GM21619 (cell line): ENCODE results near the gene MRPL1.
"Not testable (repeated sequence)": the region's sequence is repeated elsewhere in the genome, so short reads cannot be mapped to it uniquely, and the experiment has no call there.

Experiments used
- ATAC-seq: cut with Tn5 transposase; IDR thresholded peaks from one replicate; pipeline ENCODE4 v1.9.1; 2021; ENCODE audit not compliant: unreplicated experiment

The MRPL1 gene

DNA sequence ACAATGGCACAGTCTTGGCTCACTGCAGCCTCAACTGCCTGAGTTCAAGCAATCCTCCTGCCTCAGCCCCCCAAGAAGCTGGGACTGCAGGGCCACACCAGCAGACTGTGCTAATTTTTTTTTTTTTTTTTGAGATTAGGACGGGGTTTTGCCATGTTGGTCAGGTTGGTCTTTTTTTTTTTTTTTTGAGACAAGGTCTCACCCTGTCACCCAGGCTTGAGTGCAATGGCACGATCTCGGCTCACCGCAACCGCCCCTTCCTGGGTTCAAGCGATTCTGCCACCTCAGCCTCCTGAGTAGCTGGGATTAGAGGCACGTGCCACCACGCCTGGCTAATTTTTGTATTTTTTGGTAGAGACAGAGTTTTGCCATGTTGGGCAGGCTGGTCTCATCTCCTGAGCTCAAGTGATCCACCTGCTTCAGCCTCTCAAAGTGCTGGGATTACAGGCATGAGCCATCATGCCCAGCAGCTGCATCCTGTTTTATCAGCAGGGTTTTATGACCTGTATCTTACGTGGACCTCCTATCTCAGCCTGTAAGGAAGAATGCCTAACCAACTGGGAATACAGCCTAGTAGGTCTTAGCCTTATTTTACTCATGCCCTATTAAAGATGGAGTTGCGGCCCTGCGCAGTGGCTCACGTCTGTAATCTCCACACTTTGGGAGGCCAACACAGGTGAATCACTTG is 13.2 kb upstream of the MRPL1 start:
- ATAC-seq = no peak

GRCh38 chr4:77852892-77853495 is 9.6 kb upstream of the MRPL1 start:
- ATAC-seq = peak; percentile 93

- no peak for ATAC-seq
Measured at GRCh38 chr4:77854431-77855111, 8.1 kb upstream of the MRPL1 start.

DNA sequence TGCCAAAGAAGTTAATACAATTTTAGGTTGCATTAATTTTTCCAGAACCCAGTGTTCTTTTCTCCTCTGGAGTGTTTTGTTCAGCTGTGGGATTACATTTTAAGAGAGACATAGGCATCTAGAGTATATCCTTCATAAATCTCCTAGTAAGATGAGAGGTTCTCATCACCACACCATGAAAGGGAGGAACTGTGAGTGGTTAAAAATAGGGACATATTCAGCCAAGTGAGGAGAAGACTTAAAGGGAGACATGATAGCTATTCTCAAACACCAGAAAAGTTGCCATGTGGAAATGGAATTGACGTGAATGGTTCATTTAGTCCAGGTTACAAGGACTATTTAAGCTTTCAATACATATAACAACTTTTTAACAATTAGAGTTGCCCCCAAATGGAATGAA is 6.5 kb upstream of the MRPL1 start:
- ATAC-seq = no peak

DNA sequence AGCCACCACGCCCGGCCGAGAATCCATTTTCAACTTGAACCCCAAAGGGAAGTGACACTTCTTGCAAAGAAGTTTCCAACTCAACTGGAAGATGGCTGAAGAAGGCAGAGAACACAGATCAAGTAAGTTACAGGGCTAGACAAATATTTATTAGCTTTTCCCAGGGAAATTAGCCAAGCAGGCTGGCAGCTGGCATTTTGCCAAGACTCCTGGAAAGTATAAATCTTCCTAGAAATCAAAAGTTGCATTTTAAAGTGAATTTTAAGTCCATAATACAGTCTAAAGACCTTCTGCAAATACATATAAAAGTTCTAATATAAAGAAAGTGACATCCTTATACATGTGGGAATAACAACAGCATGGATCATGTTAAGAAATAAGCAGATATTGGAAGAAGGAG is 3.4 kb upstream of the MRPL1 start:
- no peak for ATAC-seq

- ATAC-seq = no peak
Measured at GRCh38 chr4:77861495-77861894, 1.1 kb upstream of the MRPL1 start.

DNA sequence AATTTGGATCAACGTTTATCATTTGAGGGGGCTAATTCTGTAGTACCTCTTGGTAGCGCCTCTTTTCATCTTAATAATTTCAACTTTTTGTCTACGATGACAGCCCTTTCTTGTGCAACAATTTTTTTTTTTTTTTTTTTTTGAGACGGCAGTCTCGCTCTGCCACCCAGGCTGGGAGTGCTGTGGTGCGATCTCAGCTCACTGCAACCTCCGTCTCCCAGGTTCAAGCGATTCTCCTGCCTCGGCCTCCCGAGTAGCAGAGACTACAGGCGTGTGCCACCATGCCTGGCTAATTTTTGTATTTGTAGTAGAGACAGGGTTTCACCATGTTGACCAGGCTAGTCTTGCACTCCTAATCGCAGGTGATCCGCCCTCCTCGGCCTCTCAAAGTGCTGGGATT is 711 bp downstream of the MRPL1 start:
- not testable (repeated sequence) for ATAC-seq

GRCh38 chr4:77865259-77865658 is 2.6 kb downstream of the MRPL1 start:
- ATAC-seq = no peak

DNA sequence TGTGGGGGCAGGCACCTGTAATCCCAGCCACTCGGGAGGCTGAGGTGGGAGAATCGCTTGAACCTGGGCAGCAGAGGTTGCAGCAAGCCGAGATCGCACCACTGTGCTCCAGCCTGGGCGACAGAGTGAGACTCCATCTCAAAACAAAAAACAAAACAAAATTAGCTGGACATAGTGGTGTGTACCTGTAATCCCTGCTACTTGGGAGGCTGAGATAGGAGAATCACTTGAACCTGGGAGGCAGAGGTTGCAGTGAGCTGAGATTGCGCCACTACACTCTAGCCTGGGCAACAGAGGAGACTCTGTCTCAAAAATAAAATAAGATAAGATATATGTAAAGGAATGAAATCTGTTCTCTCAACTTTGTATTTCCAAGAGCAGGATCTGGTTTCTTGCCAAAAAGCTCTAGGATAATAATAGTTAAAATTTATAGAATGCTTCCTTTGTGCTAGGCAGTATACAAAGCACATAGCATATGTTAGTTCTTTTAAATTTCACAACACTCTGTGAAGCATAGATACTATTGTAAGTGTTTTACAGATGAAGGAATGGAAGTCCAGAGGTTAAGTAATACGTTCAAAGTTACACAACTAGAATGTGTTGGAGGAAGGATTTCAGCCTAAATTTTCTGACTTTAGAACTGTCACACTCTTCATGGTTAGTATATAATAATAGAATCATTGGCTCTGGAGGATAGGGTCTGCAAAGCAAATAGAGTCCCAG is 10.3 kb downstream of the MRPL1 start:
- ATAC-seq = no peak

GRCh38 chr4:77877167-77877566 is 14.5 kb downstream of the MRPL1 start:
- ATAC-seq = no peak

DNA sequence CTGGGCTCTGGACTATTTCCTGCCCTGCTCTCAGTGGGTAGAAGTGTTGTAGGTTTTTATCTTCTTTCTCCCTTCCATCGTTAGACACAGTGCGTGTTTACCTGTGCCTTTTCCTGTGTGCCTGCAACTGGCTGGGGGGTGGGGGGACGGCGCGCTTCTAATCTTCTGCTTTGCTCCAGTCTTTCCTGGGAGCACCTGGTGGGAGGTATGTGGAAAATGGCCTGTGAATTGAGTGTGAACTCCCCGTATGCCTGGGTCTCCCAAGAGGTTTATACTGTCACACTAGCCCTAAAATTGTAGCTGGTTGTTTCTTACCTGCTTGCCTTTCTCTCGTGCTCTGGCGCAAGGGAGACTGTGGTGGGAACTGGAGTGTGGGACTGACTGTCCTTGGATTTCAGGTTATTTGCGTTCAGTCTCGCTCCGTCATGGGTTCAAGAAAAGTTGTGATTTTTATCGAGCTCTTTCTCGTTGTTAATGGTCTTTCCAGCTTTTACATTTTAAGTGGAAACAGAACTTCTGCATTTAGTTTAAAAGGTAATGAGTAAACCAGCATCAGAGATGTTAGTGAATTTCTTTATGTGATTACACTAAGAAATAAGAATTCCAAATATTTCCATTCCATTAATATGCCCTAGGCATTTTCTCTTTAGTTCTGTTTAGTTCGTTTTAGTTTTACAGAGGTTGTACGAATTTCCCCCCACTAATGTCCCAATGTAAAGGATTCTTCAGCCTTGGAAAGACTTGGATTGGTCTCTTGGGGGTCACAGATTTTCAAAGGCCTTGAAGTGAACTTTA is 15.3 kb downstream of the MRPL1 start:
- no peak for ATAC-seq

DNA sequence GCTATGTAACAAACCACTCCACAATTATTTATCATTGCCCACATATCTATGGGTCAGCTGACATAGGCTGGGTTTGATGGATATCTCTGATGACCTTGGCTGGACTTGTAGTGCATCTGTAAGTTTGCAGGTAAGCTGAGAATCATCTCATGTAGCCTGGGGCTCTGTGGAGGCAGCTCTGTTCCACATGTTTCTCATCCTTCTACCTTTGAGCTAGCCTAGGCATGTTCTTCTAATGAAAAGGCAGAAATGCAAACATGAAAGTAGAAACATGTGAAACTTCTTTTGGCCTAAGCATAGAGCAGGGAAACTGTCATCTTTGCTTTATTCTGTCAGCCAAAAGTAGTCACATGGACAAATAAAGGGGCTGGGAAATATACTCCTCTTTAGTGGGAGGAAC is 18.2 kb downstream of the MRPL1 start:
- ATAC-seq = no peak

DNA sequence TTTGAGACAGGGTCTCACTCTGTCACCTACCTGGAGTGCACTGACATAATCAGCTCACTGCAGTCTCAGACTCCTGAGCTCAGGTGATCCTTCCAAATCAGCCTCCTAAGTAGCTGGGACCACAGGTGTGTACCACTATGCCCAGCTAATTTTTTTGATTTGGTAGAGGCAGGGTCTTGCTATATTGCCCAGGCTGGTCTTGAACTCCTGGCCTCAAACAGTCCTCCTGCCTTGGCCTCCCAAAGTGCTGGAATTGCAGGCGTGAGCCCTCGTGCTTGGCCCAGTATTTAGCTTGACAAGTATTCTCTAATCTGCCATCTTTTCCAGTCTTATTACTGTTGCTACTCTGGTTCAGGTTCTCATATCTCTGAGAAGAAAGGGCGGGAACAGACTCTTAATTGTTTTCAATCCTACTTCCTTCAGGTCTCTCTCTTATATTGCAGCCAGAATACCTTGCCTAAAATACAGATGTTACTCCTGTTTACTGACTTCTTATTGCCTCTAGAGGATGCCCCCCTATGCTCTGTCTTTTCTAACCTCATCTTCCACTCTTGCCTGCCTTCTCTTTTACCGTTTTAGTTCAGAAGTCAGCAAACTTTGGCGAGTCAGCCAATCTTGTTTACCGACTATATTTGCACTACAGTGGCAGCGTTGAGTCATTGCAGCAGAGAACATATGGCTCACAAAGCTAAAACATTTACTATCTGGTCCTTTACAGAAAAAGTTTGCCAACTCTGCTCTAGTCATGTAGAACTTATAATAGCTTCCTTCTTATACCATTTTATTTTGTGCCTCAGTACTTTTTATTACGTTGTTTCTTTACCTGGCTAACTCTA is 19.0 kb downstream of the MRPL1 start:
- ATAC-seq = no peak

GRCh38 chr4:77893451-77893850 is 30.8 kb downstream of the MRPL1 start:
- peak; percentile 71 for ATAC-seq

DNA sequence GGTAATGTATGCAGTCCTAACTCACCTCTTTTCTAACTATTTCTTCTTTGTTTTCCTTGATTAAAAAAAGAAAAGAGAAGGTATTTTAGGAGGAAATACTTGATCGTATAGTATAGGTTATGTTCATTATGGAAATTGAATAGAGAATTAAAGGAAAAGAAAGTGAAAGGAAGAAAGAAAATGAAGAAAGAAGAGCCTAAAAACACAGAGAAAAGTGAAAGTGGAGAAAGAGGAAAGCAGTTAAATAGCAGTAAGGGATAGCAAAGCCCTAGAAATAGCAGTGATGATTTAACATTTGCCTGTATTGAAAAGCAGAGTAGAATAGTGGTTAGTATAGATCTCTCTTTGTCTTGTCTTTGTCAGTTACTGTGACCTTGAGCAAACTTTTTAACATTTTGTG is 37.0 kb downstream of the MRPL1 start:
- ATAC-seq = no peak

- no peak for ATAC-seq
Measured at GRCh38 chr4:77903186-77903585, 40.6 kb downstream of the MRPL1 start.

DNA sequence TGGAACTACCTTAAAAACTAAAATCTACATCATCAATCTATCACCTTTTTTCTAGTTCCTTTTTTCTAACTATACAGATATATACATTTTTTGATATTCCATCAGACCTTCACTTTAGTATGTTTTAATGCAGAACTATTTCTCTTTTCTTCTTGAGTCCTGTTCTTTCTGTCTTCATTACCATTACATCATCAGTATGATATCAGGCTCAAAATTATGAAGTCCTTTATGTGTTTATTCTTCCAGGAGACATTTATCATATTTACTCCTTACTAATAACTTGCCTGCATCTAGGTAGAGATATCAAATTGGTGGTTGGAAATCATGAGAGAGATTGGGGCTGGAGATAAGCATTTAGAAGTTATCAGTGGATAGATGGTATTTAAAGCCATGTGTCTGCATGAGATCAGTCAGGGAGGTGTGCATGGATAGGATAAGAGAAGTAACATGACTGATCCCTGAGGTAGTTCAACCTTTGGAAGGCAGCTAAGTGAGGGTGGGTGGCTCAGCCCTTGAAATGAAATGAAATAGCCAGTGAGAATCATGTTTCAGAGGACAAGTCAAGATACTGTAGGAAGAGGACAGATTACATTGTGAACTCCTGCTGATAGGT is 43.1 kb downstream of the MRPL1 start:
- no peak for ATAC-seq

GRCh38 chr4:77910676-77911075 is 48.0 kb downstream of the MRPL1 start:
- no peak for ATAC-seq

DNA sequence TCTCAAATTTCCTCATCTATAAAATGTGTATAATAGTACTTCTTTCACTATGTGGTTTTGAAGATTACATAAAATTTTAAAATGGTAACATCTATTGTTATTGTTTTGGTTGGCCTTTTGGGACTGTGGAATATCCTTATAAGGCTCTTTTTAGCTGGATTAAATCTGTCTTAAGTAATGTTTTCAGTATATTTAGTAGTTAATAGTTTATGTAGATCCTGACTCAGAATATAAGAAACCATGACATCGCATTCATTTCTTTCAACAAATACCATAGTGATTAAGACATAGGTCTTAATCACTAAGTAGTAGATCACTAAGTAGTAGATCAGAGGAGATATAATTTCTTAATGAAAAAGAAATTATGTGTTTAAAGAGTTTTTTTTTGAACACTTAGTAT is 48.5 kb downstream of the MRPL1 start:
- no peak for ATAC-seq
